Gastroesophageal sphincter (tissue), 4 donors: ENCODE data around the gene ZBTB7C. TPM values are rescaled to one million over a fixed set of nuclear protein-coding genes. Genes with fewer than 3 reads are reported as not detected.

Experiments
- ATAC-seq: fragments of 150-250 bp; one replicate; pipeline ENCODE4 v1.9.1; 2016; ENCODE audit warnings: mild to moderate bottlenecking, moderate library complexity
- H3K27ac ChIP-seq, 4 donors: fragments of 200-600 bp; sonication (generic) in 3 of 4; 1 replicate in 3 of 4; 2 replicates in 1 of 4; pipeline ENCODE4 v1.5.1; 2016 to 2019
- H3K27me3 ChIP-seq: fragments of 200-600 bp; sonication (generic); one replicate; pipeline ENCODE4 v1.5.1; 2019
- H3K36me3 ChIP-seq, 2 donors: fragments of 200-600 bp; sonication (generic); one replicate each; pipeline ENCODE4 v1.5.1; 2019; ENCODE audit warnings: control low read depth in 1 of 2
- H3K4me1 ChIP-seq, 3 donors: fragments of 200-600 bp; sonication (generic); 1 replicate in 2 of 3; 2 replicates in 1 of 3; pipeline ENCODE4 v1.5.1; 2016 to 2019; ENCODE audit warnings: control low read depth in 2 of 3
- H3K4me3 ChIP-seq, 2 donors: fragments of 200-600 bp; sonication (generic); one replicate each; pipeline ENCODE4 v1.5.1; 2019; ENCODE audit warnings: mild to moderate bottlenecking in 1 of 2, moderate library complexity in 1 of 2
- H3K9me3 ChIP-seq, 3 donors: fragments of 200-600 bp; sonication (generic); one replicate each; pipeline ENCODE4 v1.5.1; 2017 to 2019; ENCODE audit warnings: control low read depth in 2 of 3
- CTCF ChIP-seq, 4 experiments: fragments of 200-600 bp in 2 of 4; fragments of 450-650 bp in 2 of 4; sonication (generic) in 1 of 4; IDR thresholded peaks; one replicate each; pipeline ENCODE4 v1.5.1; 2017 to 2019; ENCODE audit warnings: antibody characterized with exemption in 4 of 4, mild to moderate bottlenecking in 2 of 4, moderate library complexity in 2 of 4
- EP300 ChIP-seq: sonication (generic); formaldehyde crosslinking; IDR thresholded peaks from one replicate; pipeline ENCODE4 v1.6.1; 2017; ENCODE audit warnings: antibody characterized with exemption, mild to moderate bottlenecking
- POLR2A ChIP-seq, 2 donors: fragments of 450-650 bp; IDR thresholded peaks; one replicate each; pipeline ENCODE4 v1.6.1; 2017; ENCODE audit warnings: antibody characterized with exemption in 2 of 2, mild to moderate bottlenecking in 2 of 2, moderate library complexity in 1 of 2
- POLR2AphosphoS5 ChIP-seq: sonication (generic); formaldehyde crosslinking; IDR thresholded peaks from one replicate; pipeline ENCODE4 v1.6.1; 2017; ENCODE audit warnings: antibody characterized with exemption
- WGBS, 2 donors: methylation state at CpG; one replicate each; pipeline ENCODE4 v1.1.5; 2018; ENCODE audit warnings: low coverage in 1 of 2; 5-methylcytosine and 5-hydroxymethylcytosine counted together
- total RNA-seq, 4 donors: library from RNA; depleted of rRNA; stranded (reverse); fragments of >200 nt; gene quantifications; one replicate each; pipeline ENCODE4 v1.1.0, GENCODE V29; 2016

Gene ZBTB7C
- total RNA-seq, 4 donors from 2014 or later: 7.8 to 15.4 (median 11.8) TPM

- Histone ChIP-seq H3K27ac (no peak overlapping the region), H3K4me1 (peaks cover 0 to 3% (median 2%) of the 10 kb centered on the region in 3 donors), H3K27me3 (no peaks in the 10 kb centered on the region), H3K9me3 (no peaks in the 10 kb centered on the region), H3K4me3 (no peak overlapping the region), H3K36me3 (no peaks in the 10 kb centered on the region)
- ATAC-seq: no peak
- TF ChIP-seq POLR2AphosphoS5 (no peak), EP300 (no peak), CTCF (IDR thresholded peaks at IDR 0.05) (no peak), POLR2A (IDR thresholded peaks at IDR 0.05) (no peak)
- WGBS, 2 donors: 83 to 89% methylated on average over 1 of the region's 1 CpG
Observed at GRCh38 chr18:48325115-48325665, 84.0 kb downstream of the ZBTB7C start.

- 80 to 94% methylated on average over 8 to 9 of the region's 9 CpGs for WGBS, 2 donors
- TF ChIP-seq CTCF (IDR thresholded peaks at IDR 0.05) (no peak), POLR2AphosphoS5 (no peak), POLR2A (IDR thresholded peaks at IDR 0.05) (no peak)
- Histone ChIP-seq H3K27ac (no peak overlapping the region), H3K4me3 (no peak overlapping the region), H3K27me3 (no peaks in the 10 kb centered on the region), H3K4me1 (peaks cover 0 to 4% (median 3%) of the 10 kb centered on the region in 3 donors), H3K36me3 (no peaks in the 10 kb centered on the region), H3K9me3 (no peaks in the 10 kb centered on the region)
- ATAC-seq: no peak
Observed at GRCh38 chr18:48324651-48325050, 84.5 kb downstream of the ZBTB7C start.

GRCh38 chr18:48323151-48323550 lies 86.0 kb downstream of the ZBTB7C start:
- Histone ChIP-seq H3K36me3 (no peaks in the 10 kb centered on the region), H3K27me3 (no peaks in the 10 kb centered on the region), H3K4me3 (no peak overlapping the region), H3K4me1 (peaks cover 0 to 4% (median 3%) of the 10 kb centered on the region in 3 donors), H3K9me3 (no peaks in the 10 kb centered on the region), H3K27ac (no peak overlapping the region)
- 81 to 88% methylated on average over 2 of the region's 2 CpGs for WGBS, 2 donors
- no peak for ATAC-seq
- TF ChIP-seq CTCF (IDR thresholded peaks at IDR 0.05): no peak
- no peak for TF ChIP-seq POLR2AphosphoS5
- no peak for TF ChIP-seq POLR2A (IDR thresholded peaks at IDR 0.05)
- no peak for TF ChIP-seq EP300

GRCh38 chr18:48321536-48321935 lies 87.6 kb downstream of the ZBTB7C start:
- Histone ChIP-seq H3K27me3 (no peaks in the 10 kb centered on the region), H3K4me1 (peaks cover 0 to 4% (median 3%) of the 10 kb centered on the region in 3 donors), H3K4me3 (no peak overlapping the region), H3K27ac (no peak overlapping the region), H3K9me3 (no peaks in the 10 kb centered on the region), H3K36me3 (no peaks in the 10 kb centered on the region)
- ATAC-seq: no peak
- no CpG with 5 or more reads among the region's 7 CpGs for WGBS, 2 donors
- TF ChIP-seq POLR2AphosphoS5 (no peak), EP300 (no peak)

GRCh38 chr18:48321121-48321520 lies 88.1 kb downstream of the ZBTB7C start:
- no peak for ATAC-seq
- Histone ChIP-seq H3K4me1 (peaks cover 0 to 4% (median 3%) of the 10 kb centered on the region in 3 donors), H3K36me3 (no peaks in the 10 kb centered on the region), H3K27ac (no peak overlapping the region), H3K9me3 (no peaks in the 10 kb centered on the region), H3K27me3 (no peaks in the 10 kb centered on the region), H3K4me3 (no peak overlapping the region)
- WGBS, 2 donors: no CpG with 5 or more reads among the region's 3 CpGs
- no peak for TF ChIP-seq POLR2AphosphoS5
- TF ChIP-seq CTCF (IDR thresholded peaks at IDR 0.05): no peak
- TF ChIP-seq POLR2A (IDR thresholded peaks at IDR 0.05): no peak
- no peak for TF ChIP-seq EP300
